SKM-1 treated with dmso at 0.1 percent for 144 hours (cell line): ENCODE data around the gene RTN3.
"Not testable (repeated sequence)": the region's sequence is repeated elsewhere in the genome, so short reads cannot be mapped to it uniquely, and the experiment has no call there.

Source experiments
- DNase-seq: peaks from one replicate; lab custom pipeline; 2025; ENCODE audit not compliant: unreplicated experiment; lab: John Stamatoyannopoulos, UW

The RTN3 gene

GRCh38 chr11:63681321-63682065 is at the start of gene RTN3:
RTN3 (plus strand) TSS chr11:63681500; CDS start chr11:63681637, 137 bp downstream.
- DNase-seq = peak; percentile 95

GRCh38 chr11:63635762-63636465 is 45.4 kb upstream of the RTN3 start:
- DNase-seq = peak; percentile 41

- not testable (repeated sequence) for DNase-seq
Measured at GRCh38 chr11:63638436-63638835, 42.9 kb upstream of the RTN3 start.

GRCh38 chr11:63639199-63639832 is 42.0 kb upstream of the RTN3 start:
- DNase-seq = peak; percentile 41

GRCh38 chr11:63641727-63642126 is 39.6 kb upstream of the RTN3 start:
- DNase-seq = no peak

- DNase-seq = no peak
Measured at GRCh38 chr11:63643205-63643604, 38.1 kb upstream of the RTN3 start.

GRCh38 chr11:63652671-63653070 is 28.6 kb upstream of the RTN3 start:
- no peak for DNase-seq

- no peak for DNase-seq
Measured at GRCh38 chr11:63660972-63661371, 20.3 kb upstream of the RTN3 start.

GRCh38 chr11:63663809-63664208 is 17.5 kb upstream of the RTN3 start:
- DNase-seq = no peak

GRCh38 chr11:63666874-63667273 is 14.4 kb upstream of the RTN3 start:
- DNase-seq = no peak

- no peak for DNase-seq
Measured at GRCh38 chr11:63667995-63668795, 13.1 kb upstream of the RTN3 start.

- DNase-seq = no peak
Measured at GRCh38 chr11:63670096-63670432, 11.2 kb upstream of the RTN3 start.

GRCh38 chr11:63670433-63671321 is 10.6 kb upstream of the RTN3 start:
- peak; percentile 43 for DNase-seq

- peak; percentile 95 for DNase-seq
Measured at GRCh38 chr11:63671322-63672155, 9.8 kb upstream of the RTN3 start, which contains the start of gene ATL3. ATL3 (minus strand) TSS chr11:63671376; CDS start chr11:63671335, 41 bp downstream.

GRCh38 chr11:63672156-63672463 is 9.2 kb upstream of the RTN3 start:
- DNase-seq = no peak

GRCh38 chr11:63672936-63673539 is 8.3 kb upstream of the RTN3 start:
- DNase-seq = no peak

- no peak for DNase-seq
Measured at GRCh38 chr11:63673579-63673978, 7.7 kb upstream of the RTN3 start.

GRCh38 chr11:63680834-63681320 is 423 bp upstream of the RTN3 start:
- no peak for DNase-seq
